Panc1 (cell line): ENCODE measurements around the gene DDOST. TPM values are rescaled to one million over a fixed set of nuclear protein-coding genes. Genes with fewer than 3 reads are reported as not detected.

Experiments
- ATAC-seq: fragments of 200-7000 bp; cut with Tn5 transposase; 2 replicates; pipeline ENCODE4 v1.9.1; 2020; ENCODE audit warnings: mild to moderate bottlenecking, moderate library complexity
- BruUV-seq: library from RNA; stranded (reverse); fragments of 400-500 nt; replicated peaks from 2 replicates; lab custom pipeline; 2021; lab: Mats Ljungman, UMichigan
- CTCF ChIA-PET: fragments of 300-600 bp; sonication (Branson Sonifier 250); formaldehyde crosslinking; loops from one replicate; lab custom pipeline; 2022; ENCODE audit warnings: antibody characterized with exemption; lab: Charles Lee
- POLR2A ChIA-PET: fragments of 300-600 bp; sonication (Branson Sonifier 250); formaldehyde crosslinking; loops from one replicate; lab custom pipeline; 2022; ENCODE audit warnings: antibody characterized with exemption; lab: Charles Lee
- DNase-seq: peaks from one replicate; pipeline ENCODE4 v3.0.0-alpha.2; 2010; ENCODE audit warnings: low read depth, low spot score
- H3K27ac ChIP-seq: 2 replicates; pipeline ENCODE4 v1.5.1; 2011; ENCODE audit warnings: mild to moderate bottlenecking, low read length, inconsistent platforms
- H3K27me3 ChIP-seq: fragments of 200-500 bp; sonication (Bioruptor generic); 2 replicates; pipeline ENCODE4 v1.6.0; 2014; ENCODE audit warnings: low read length, inconsistent platforms; ENCODE audit not compliant: control insufficient read depth, insufficient read depth
- H3K36me3 ChIP-seq: fragments of 200-500 bp; sonication (Bioruptor generic); 2 replicates; pipeline ENCODE4 v1.5.1; 2014; ENCODE audit warnings: inconsistent platforms, mild to moderate bottlenecking, low read length, moderate library complexity; ENCODE audit not compliant: control insufficient read depth, insufficient read depth
- H3K4me1 ChIP-seq: 2 replicates; pipeline ENCODE4 v1.5.1; 2011; ENCODE audit warnings: inconsistent platforms, mild to moderate bottlenecking, low read length, moderate library complexity; ENCODE audit not compliant: control insufficient read depth, insufficient read depth
- H3K4me3 ChIP-seq, 2 experiments: 2 replicates each; pipeline ENCODE4 v1.5.1; 2011 to 2012; ENCODE audit warnings: low read depth in 2 of 2, low read length in 2 of 2, mild to moderate bottlenecking in 2 of 2, inconsistent platforms in 1 of 2, moderate library complexity in 1 of 2
- H3K9me3 ChIP-seq: fragments of 200-500 bp; sonication (Bioruptor generic); 2 replicates; pipeline ENCODE4 v1.5.1; 2014; ENCODE audit warnings: low read depth, mild to moderate bottlenecking, inconsistent platforms, low read length, moderate library complexity; ENCODE audit not compliant: control insufficient read depth, insufficient read depth
- POLR2AphosphoS5 ChIP-seq: IDR thresholded peaks from 2 replicates; pipeline ENCODE4 v1.6.1; 2012; ENCODE audit warnings: mild to moderate bottlenecking, low read depth, low read length, moderate library complexity
- SIN3A ChIP-seq: IDR thresholded peaks from 2 replicates; pipeline ENCODE4 v1.6.1; 2012; ENCODE audit warnings: low read depth, mild to moderate bottlenecking, low read length, moderate library complexity, borderline replicate concordance; ENCODE audit not compliant: insufficient read depth
- TCF7L2 ChIP-seq: IDR thresholded peaks from 2 replicates; pipeline ENCODE4 v1.6.1; 2011; ENCODE audit warnings: mild to moderate bottlenecking, low read depth, low read length, inconsistent platforms
- in situ Hi-C: cut with HindIII; loops from 2 replicates; pipeline ENCODE4 v1.10.0; 2016; ENCODE audit warnings: low sequenced_read_pairs, low pct_unique_long_range_greater_than_20kb
- intact Hi-C: fragments of 100-400 bp; cut with micrococcal nuclease; formaldehyde crosslinking; loops from one replicate; pipeline ENCODE4 v1.10.0; 2022; ENCODE audit not compliant: unreplicated experiment
- total RNA-seq: library from RNA; stranded (reverse); gene quantifications from one replicate; pipeline ENCODE4 v1.2.1, GENCODE V29; 2021; ENCODE audit not compliant: unreplicated experiment
- TF ChIP-seq, protein P1 (sequence below): fragments of 450-650 bp; IDR thresholded peaks from 2 replicates; pipeline ENCODE4 v1.5.1; 2017; ENCODE audit warnings: mild to moderate bottlenecking
- TF ChIP-seq, protein P2 (sequence below), 2 experiments: IDR thresholded peaks; 2 replicates each; pipeline ENCODE4 v1.6.1; 2011 to 2012; ENCODE audit warnings: low read depth in 2 of 2, control low read depth in 1 of 2, low read length in 1 of 2, mild to moderate bottlenecking in 1 of 2, moderate library complexity in 1 of 2; ENCODE audit not compliant: insufficient read depth in 1 of 2

DDOST gene
- total RNA-seq, 1 experiment from 2014 or later: 337 TPM

DNA sequence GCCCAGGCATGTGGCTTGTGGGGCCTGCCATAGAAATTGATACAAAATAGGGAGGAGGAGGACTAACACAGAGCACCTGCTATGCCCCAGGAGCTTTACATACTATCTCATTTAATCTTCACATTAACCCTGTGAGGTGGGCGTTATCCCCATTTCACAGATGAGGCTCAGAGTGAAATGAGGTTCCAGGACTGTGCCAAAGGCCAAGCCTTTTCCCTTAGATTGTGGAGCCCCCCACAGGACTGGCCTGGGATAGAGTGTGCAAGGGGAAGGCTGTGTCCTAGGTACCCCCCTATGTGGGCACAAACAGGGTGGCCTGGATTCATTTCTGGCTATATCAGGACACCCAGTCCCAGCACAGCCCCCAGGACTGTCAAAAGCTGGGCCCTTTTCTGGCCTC is 2.2 kb upstream of the DDOST start:
- Histone ChIP-seq H3K9me3 (no peaks in the 10 kb centered on the region), H3K36me3 (peaks cover 2% of the 10 kb centered on the region), H3K27me3 (no peaks in the 10 kb centered on the region), H3K4me3 (no peak overlapping the region), H3K27ac (no peak overlapping the region), H3K4me1 (peaks cover 10% of the 10 kb centered on the region)
- no peak for DNase-seq
- ChIA-PET CTCF (no interaction called here), POLR2A (no interaction called here)
- no TSS peak for BruUV-seq
- no peak for ATAC-seq
- intact Hi-C loops: no loop called here
- in situ Hi-C loops: no loop called here
- TF ChIP-seq, protein P1, sequence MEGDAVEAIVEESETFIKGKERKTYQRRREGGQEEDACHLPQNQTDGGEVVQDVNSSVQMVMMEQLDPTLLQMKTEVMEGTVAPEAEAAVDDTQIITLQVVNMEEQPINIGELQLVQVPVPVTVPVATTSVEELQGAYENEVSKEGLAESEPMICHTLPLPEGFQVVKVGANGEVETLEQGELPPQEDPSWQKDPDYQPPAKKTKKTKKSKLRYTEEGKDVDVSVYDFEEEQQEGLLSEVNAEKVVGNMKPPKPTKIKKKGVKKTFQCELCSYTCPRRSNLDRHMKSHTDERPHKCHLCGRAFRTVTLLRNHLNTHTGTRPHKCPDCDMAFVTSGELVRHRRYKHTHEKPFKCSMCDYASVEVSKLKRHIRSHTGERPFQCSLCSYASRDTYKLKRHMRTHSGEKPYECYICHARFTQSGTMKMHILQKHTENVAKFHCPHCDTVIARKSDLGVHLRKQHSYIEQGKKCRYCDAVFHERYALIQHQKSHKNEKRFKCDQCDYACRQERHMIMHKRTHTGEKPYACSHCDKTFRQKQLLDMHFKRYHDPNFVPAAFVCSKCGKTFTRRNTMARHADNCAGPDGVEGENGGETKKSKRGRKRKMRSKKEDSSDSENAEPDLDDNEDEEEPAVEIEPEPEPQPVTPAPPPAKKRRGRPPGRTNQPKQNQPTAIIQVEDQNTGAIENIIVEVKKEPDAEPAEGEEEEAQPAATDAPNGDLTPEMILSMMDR: no peak; the same call in 1 of the 2 replicates
- TF ChIP-seq TCF7L2 (no peak), POLR2AphosphoS5 (no peak), SIN3A (no peak)
- TF ChIP-seq, protein P2, sequence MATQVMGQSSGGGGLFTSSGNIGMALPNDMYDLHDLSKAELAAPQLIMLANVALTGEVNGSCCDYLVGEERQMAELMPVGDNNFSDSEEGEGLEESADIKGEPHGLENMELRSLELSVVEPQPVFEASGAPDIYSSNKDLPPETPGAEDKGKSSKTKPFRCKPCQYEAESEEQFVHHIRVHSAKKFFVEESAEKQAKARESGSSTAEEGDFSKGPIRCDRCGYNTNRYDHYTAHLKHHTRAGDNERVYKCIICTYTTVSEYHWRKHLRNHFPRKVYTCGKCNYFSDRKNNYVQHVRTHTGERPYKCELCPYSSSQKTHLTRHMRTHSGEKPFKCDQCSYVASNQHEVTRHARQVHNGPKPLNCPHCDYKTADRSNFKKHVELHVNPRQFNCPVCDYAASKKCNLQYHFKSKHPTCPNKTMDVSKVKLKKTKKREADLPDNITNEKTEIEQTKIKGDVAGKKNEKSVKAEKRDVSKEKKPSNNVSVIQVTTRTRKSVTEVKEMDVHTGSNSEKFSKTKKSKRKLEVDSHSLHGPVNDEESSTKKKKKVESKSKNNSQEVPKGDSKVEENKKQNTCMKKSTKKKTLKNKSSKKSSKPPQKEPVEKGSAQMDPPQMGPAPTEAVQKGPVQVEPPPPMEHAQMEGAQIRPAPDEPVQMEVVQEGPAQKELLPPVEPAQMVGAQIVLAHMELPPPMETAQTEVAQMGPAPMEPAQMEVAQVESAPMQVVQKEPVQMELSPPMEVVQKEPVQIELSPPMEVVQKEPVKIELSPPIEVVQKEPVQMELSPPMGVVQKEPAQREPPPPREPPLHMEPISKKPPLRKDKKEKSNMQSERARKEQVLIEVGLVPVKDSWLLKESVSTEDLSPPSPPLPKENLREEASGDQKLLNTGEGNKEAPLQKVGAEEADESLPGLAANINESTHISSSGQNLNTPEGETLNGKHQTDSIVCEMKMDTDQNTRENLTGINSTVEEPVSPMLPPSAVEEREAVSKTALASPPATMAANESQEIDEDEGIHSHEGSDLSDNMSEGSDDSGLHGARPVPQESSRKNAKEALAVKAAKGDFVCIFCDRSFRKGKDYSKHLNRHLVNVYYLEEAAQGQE (IDR thresholded peaks at IDR 0.05; ENCODE audit: insufficient read depth in 1 of 2, low read depth in 2 of 2, low read length in 1 of 2): no peak

DNA sequence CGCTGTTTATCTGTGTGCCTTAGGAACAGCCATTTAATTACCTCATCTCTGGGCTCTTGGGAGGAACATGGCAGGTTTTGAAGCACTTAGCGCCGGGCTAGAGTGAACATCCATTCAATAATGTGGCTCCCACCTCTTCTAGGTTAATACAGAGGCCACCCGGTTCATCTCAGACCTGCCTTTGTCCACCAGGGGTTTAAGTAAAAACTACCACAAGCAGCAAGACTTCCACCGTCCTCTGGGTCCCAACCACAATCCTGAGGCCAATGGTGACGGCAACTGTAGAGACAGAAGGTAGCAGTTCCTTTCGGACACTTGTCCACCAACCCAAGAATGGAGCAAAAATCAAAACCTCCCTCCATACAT is 924 bp upstream of the DDOST start:
- peak overlapping the region; percentile 91 for H3K27ac ChIP-seq
- H3K4me3 ChIP-seq: peak overlapping the region; percentile 88 to 100
- in situ Hi-C loops: no loop called here
- intact Hi-C loops: no loop called here
- no peaks in the 10 kb centered on the region for H3K9me3 ChIP-seq
- POLR2A ChIA-PET: interaction anchor here (0.5 to 1.1 kb wide), 3 partner anchors 16 to 1436 kb away, joined by 3 to 4 read pairs (median 3); no protein-coding TSS in a partner anchor
- H3K27me3 ChIP-seq: no peaks in the 10 kb centered on the region
- peaks cover 6% of the 10 kb centered on the region for H3K36me3 ChIP-seq
- H3K4me1 ChIP-seq: peaks cover 10% of the 10 kb centered on the region
- BruUV-seq: TSS peak; percentile 96
- TF ChIP-seq, protein P1: no peak
- TF ChIP-seq TCF7L2 (no peak), POLR2AphosphoS5 (no peak), SIN3A (no peak)
- TF ChIP-seq, protein P2 (IDR thresholded peaks at IDR 0.05; ENCODE audit: insufficient read depth in 1 of 2, low read depth in 2 of 2, low read length in 1 of 2): no peak
- DNase-seq: no peak
- CTCF ChIA-PET: interaction anchor here (0.6 kb wide), 1 partner anchor 15 kb away, joined by 4 read pairs; no protein-coding TSS in a partner anchor
- no peak for ATAC-seq
